NOMO-1 treated with dmso at 0.1 percent for 144 hours (cell line): Measurements from ENCODE around the gene GALNT8.
"Not testable (repeated sequence)": the region's sequence is repeated elsewhere in the genome, so short reads cannot be mapped to it uniquely, and the experiment has no call there.

Source experiments
- DNase-seq: peaks from one replicate; lab custom pipeline; 2025; ENCODE audit not compliant: unreplicated experiment; lab: John Stamatoyannopoulos, UW

The GALNT8 gene

DNA sequence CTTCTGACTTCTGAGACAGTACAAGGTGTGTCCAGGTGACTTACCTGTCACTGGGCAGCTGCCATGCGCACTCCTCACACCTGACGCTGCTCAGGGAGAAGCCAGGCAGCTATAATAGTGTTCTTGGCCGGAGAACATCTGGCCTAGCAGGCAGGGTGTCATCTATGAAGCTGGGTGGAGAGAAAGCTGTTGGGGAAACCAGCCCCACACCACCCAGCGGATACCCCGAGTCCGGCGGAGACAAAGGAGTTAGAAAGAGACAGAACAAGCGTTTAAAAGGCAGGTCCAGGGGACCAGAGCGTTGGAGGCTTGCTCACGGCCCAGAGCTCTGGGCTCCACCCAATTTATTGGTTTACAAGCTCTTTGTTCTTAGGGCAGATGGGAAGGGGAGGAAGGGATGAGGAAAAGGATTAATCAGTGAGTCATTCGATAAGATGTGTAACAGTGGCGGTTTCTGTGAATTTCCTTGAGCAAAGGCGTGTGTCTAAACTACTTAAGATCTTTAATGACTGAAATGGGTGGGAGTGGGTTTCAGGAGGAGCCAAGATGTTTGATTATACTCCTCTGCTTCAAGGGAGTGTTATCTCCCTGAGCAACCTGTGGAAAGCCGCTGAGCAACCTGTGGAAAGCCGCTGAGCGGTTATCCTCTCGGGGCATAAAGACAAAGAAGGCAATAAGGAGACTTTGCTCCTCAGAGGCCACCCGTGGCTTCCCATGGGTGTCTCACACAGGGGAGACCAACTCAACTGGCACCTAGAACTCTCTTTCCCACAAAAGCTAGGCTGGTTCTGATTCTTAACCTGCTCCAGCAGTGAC is at the start of gene GALNT8:
TSS of gene GALNT8 (plus strand) at position 580 of the 816 bp plus-strand sequence. CDS start 278 bp downstream, outside the sequence.
- no peak for DNase-seq

GRCh38 chr12:4679711-4680110 is 40.5 kb upstream of the GALNT8 start:
- no peak for DNase-seq

- DNase-seq, result no peak
Observed at GRCh38 chr12:4681732-4682131, 38.5 kb upstream of the GALNT8 start.

GRCh38 chr12:4685317-4685716 is 34.9 kb upstream of the GALNT8 start:
- DNase-seq, result no peak

- DNase-seq, result no peak
Observed at GRCh38 chr12:4690760-4691159, 29.4 kb upstream of the GALNT8 start.

DNA sequence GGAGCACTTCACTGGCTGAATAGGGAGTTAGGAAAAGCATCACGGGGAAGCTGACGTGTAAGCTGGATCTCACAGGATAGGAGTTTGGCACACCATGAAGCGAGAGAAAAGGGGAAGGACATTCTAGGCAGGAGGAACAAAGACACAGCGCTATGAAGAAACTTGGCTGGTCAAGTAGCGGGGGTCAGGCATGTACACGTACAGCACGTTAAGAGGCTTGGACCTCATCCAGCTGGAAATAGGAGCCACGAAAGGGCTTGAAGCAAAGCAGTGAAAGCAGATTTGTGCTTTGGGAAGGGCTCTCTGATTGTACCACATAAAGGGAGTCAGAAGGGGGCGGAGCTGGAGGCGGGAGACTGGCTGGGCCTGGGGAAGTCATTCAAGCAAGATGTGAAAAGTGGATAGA is 19.6 kb upstream of the GALNT8 start:
- no peak for DNase-seq

- no peak for DNase-seq
Observed at GRCh38 chr12:4701395-4702190, 18.6 kb upstream of the GALNT8 start.

DNA sequence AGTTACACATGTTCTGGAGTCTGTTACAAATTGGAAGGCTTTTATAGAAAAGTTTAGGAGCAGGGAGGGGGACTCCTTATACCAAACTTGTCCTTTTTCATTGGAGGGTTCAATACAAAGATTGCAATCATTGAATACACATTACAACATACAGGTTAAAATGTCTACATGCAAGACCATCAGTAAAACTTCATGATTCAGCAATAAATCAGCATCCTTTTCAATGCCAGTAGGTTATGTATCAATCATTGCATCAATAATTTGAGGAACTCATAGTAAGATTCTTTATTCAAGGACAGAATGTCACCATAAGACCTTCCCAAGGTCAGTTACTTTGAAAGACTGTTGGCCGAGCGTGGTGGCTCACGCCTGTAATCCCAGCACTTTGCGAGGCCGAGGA is 16.5 kb upstream of the GALNT8 start:
- no peak for DNase-seq

GRCh38 chr12:4705824-4706223 is 14.4 kb upstream of the GALNT8 start:
- no peak for DNase-seq

- DNase-seq, result no peak
Observed at GRCh38 chr12:4707306-4707705, 12.9 kb upstream of the GALNT8 start.

- DNase-seq, result no peak
Observed at GRCh38 chr12:4710113-4710512, 10.1 kb upstream of the GALNT8 start.

DNA sequence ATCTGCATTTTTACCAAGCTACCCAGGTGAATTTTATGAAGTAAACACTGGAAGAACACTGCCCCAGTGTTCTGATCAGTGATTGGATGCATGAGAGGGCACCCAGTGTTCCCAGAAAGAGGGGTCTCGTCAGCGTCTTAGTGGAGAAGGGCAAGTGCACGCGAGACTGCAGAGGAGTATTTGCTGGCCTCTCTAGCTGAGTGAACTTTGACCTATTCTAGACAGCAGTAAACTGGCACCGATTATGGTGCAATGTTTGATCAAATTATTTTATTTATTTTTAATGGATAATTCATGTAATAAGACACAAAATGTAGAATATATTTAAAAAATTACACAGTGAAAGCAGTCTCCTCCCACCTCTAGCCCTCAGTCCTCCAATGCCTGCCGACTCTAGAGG is 5.3 kb upstream of the GALNT8 start:
- DNase-seq, result no peak

DNA sequence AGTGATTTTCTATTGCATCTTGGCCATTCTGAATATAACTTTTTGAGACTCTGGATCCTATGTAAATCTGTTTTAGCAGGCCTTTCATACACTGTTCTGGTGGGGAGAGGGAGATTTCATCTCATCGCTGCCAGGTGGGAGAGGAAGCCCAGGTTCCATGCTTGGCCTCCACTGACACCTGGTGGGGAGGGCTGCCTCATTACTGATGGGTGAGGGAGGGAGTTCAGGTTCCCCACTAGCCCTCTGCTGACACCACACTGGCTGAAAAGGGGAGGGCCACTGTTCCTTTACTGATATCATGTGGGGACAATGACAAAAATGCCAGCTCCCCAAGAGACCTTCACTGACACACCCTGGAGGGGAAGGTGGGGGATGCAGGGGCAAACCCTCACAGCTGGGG is 2.4 kb upstream of the GALNT8 start:
- no peak for DNase-seq

DNA sequence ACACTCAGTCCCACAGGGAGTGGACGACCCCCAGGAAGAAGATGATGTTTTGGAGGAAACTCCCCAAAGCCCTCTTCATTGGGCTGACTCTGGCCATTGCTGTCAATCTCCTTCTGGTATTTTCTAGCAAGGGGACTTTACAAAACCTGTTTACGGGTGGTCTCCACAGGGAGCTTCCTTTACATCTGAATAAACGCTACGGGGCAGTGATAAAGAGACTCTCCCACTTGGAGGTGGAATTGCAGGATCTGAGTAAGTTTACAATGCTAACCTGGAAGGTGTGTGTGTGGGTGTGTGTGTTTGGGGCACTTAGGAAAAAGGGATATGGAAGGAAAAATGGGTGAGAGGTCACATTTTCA is 416 bp downstream of the GALNT8 start:
- no peak for DNase-seq

GRCh38 chr12:4721587-4721986 is 1.4 kb downstream of the GALNT8 start:
- not testable (repeated sequence) for DNase-seq

DNA sequence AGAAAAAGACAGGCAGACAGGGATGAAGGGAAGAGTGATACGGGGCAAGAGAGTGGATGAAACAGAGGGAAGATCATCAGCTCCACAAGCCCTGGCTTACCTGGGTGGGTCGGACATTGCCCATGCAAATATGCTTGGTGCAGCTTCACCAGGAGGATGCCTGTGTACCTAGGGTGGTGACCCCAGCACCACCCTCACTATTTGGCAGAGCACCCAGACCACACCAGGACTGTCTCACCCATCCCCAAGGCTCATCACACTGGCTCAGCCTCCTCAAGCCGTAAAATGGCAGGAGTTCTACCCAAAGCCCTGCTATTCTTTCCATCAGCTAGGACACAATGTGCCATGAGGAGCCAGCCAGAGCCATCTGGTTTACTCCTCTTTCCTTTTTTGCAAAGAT is 3.0 kb downstream of the GALNT8 start:
- no peak for DNase-seq

DNA sequence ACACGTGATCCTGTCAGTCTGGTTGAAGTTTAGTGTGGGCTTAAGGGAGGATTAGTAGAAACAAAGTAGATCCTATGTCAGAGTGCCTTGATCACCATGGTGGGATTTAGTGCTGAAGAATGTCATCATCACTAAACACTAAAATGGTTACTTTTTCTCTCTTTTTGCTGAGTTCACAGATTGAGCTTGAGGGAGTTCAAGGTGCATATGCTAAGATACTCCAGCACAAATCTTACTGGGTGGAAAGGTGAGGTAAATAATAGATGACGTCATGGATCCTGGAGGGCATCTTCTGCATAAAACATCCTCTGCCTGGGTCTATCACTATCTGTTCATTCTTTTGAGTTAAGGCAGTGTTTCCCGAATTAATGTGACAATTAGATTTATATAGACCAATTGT is 4.9 kb downstream of the GALNT8 start:
- DNase-seq, result no peak

DNA sequence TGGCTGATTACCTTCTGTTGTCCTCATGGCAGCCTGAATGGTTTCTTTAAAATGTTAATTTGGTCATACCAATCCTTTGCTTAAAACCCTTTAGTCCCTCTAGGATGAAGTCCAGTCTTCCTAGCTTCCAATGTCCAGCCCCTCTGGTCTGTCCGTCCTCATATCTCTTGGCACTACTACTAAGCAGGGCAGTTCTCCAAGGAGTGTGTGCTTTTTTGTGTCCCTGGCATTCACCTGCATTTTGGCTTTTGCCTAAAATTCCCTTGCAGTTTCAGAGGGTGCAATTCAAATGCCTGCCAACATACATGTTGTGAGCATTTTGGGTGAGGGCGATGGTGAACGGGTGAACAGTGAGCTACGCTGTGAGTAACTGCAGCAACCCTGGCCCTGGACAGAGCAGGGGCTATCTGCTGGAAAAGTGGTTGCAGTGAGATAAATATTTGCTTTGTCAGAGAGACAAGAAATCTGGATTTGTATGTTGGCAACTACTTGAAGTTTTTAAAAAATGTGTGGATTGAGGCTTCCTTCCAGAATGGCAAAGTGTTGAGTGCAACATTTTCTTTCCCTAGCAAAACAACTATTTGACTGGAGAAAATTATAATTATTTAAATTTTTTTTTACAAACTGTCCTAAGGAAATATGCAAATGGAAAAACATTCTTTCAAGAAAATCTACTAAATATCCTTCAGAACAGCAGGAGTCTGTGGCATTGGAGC is 14.6 kb downstream of the GALNT8 start:
- DNase-seq, result no peak

DNA sequence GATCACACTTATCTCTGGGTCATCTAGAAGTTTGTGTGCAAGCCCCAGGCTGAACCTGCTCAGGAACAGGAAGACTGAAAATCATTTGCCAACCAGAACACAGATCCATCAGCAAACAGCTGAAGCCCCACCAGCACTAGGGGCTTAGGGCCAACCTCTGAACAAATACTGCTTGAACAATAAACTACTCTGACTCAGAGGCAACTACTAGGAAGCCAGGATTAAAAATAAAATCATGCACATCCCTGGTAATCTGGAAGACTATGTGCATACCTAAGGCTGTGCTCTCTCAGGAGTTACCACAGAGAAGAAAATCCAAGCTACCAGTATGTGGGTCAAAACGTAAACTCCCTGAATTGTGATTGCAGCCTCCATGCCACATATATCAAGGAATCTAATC is 15.9 kb downstream of the GALNT8 start:
- DNase-seq, result no peak

GRCh38 chr12:4738541-4738940 is 18.3 kb downstream of the GALNT8 start:
- no peak for DNase-seq

GRCh38 chr12:4742416-4742970 is 22.3 kb downstream of the GALNT8 start:
- DNase-seq, result no peak
